HEK293 (cell line): ENCODE measurements around the gene CPB2.

Experiments used
- CTCF ChIA-PET: fragments of 350-600 bp; formaldehyde crosslinking; extraction: SDS; loops from one replicate; lab custom pipeline; 2021; ENCODE audit warnings: antibody characterized with exemption; lab: Yijun Ruan, JAX
- POLR2A ChIA-PET: fragments of 300-600 bp; formaldehyde crosslinking; extraction: SDS; loops from one replicate; lab custom pipeline; 2020; ENCODE audit warnings: antibody characterized with exemption, inconsistent platforms; lab: Yijun Ruan, JAX
- H3K27ac ChIP-seq: fragments of 200-500 bp; sonication (Bioruptor generic); 2 replicates; pipeline ENCODE4 v1.5.1; 2014; ENCODE audit warnings: low read depth, low read length, control low read depth, inconsistent platforms; ENCODE audit errors: extremely low read depth
- H3K36me3 ChIP-seq, 2 experiments: fragments of 200-500 bp in 1 of 2; sonication (Bioruptor generic) in 1 of 2; 1 replicate in 1 of 2; 2 replicates in 1 of 2; pipeline ENCODE4 v1.5.1; 2014 to 2017; ENCODE audit warnings: inconsistent platforms in 2 of 2, low read length in 2 of 2; ENCODE audit not compliant: control insufficient read depth in 2 of 2, insufficient read depth in 1 of 2
- H3K4me1 ChIP-seq: fragments of 200-500 bp; sonication (Bioruptor generic); 2 replicates; pipeline ENCODE4 v1.5.1; 2014; ENCODE audit warnings: mild to moderate bottlenecking, low read length, inconsistent platforms; ENCODE audit not compliant: control insufficient read depth, insufficient read depth
- H3K4me3 ChIP-seq: 2 replicates; pipeline ENCODE4 v1.5.1; 2011; ENCODE audit warnings: low read depth, mild to moderate bottlenecking, control low read depth, low read length, moderate library complexity
- H3K9me3 ChIP-seq: fragments of 200-500 bp; sonication (Bioruptor generic); 2 replicates; pipeline ENCODE4 v1.5.1; 2014; ENCODE audit warnings: low read depth, low read length, inconsistent platforms; ENCODE audit not compliant: control insufficient read depth, insufficient read depth
- GFI1B ChIP-seq: fragments of 450-650 bp; formaldehyde crosslinking; IDR thresholded peaks from 2 replicates; pipeline ENCODE4 v1.5.1; 2016; ENCODE audit warnings: missing biosample characterization, missing genetic modification characterization
- HIC1 ChIP-seq: fragments of 450-650 bp; formaldehyde crosslinking; IDR thresholded peaks from 2 replicates; pipeline ENCODE4 v1.5.1; 2016; ENCODE audit warnings: missing biosample characterization, missing genetic modification characterization
- HOXD13 ChIP-seq: sonication (generic); formaldehyde crosslinking; IDR thresholded peaks from 2 replicates; pipeline ENCODE4 v1.8.0; 2022; ENCODE audit warnings: missing genetic modification reagents, borderline replicate concordance
- KLF17 ChIP-seq: fragments of 450-650 bp; formaldehyde crosslinking; IDR thresholded peaks from 2 replicates; pipeline ENCODE4 v1.5.1; 2016; ENCODE audit warnings: missing biosample characterization, missing genetic modification characterization
- SCRT1 ChIP-seq: fragments of 450-650 bp; formaldehyde crosslinking; IDR thresholded peaks from 2 replicates; pipeline ENCODE4 v1.5.1; 2016; ENCODE audit warnings: missing biosample characterization, missing genetic modification characterization, borderline replicate concordance
- ZFP41 ChIP-seq: fragments of 450-650 bp; formaldehyde crosslinking; IDR thresholded peaks from 2 replicates; pipeline ENCODE4 v1.5.1; 2016; ENCODE audit warnings: missing biosample characterization, missing genetic modification characterization, borderline replicate concordance
- ZNF112 ChIP-seq: fragments of 450-650 bp; formaldehyde crosslinking; IDR thresholded peaks from 2 replicates; pipeline ENCODE4 v1.5.0; 2017; ENCODE audit warnings: missing biosample characterization, missing genetic modification characterization
- ZNF132 ChIP-seq: fragments of 450-650 bp; formaldehyde crosslinking; IDR thresholded peaks from 2 replicates; pipeline ENCODE4 v1.5.1; 2017; ENCODE audit warnings: missing biosample characterization, missing genetic modification characterization, borderline replicate concordance
- ZNF175 ChIP-seq: fragments of 450-650 bp; formaldehyde crosslinking; IDR thresholded peaks from 2 replicates; pipeline ENCODE4 v1.5.1; 2016; ENCODE audit warnings: missing biosample characterization, missing genetic modification characterization
- ZNF274 ChIP-seq, 2 experiments: fragments of 200-500 bp in 1 of 2; fragments of 450-650 bp in 1 of 2; sonication (Bioruptor generic) in 1 of 2; formaldehyde crosslinking in 1 of 2; IDR thresholded peaks; 2 replicates each; pipeline versions ENCODE4 v1.5.1 to v1.6.1; 2014 to 2016; ENCODE audit warnings: borderline replicate concordance in 1 of 2, inconsistent platforms in 1 of 2, low read length in 1 of 2, missing biosample characterization in 1 of 2, missing genetic modification characterization in 1 of 2
- ZNF280D ChIP-seq: fragments of 450-650 bp; formaldehyde crosslinking; IDR thresholded peaks from 2 replicates; pipeline ENCODE4 v1.5.1; 2016; ENCODE audit warnings: missing biosample characterization, missing genetic modification characterization
- ZNF518A ChIP-seq: fragments of 450-650 bp; formaldehyde crosslinking; conservative IDR thresholded peaks from 2 replicates; pipeline ENCODE4 v1.5.1; 2016; ENCODE audit warnings: low read depth, missing biosample characterization, missing genetic modification characterization
- ZNF621 ChIP-seq: fragments of 450-650 bp; formaldehyde crosslinking; IDR thresholded peaks from 2 replicates; pipeline ENCODE4 v1.5.1; 2017; ENCODE audit warnings: missing biosample characterization, missing genetic modification characterization
- ZNF624 ChIP-seq: fragments of 450-650 bp; formaldehyde crosslinking; IDR thresholded peaks from 2 replicates; pipeline ENCODE4 v1.5.1; 2017; ENCODE audit warnings: missing biosample characterization, missing genetic modification characterization
- ZNF776 ChIP-seq: fragments of 450-650 bp; formaldehyde crosslinking; IDR thresholded peaks from 2 replicates; pipeline ENCODE4 v1.5.0; 2017; ENCODE audit warnings: missing biosample characterization, missing genetic modification characterization, borderline replicate concordance
- ZNF785 ChIP-seq: fragments of 450-650 bp; formaldehyde crosslinking; IDR thresholded peaks from 2 replicates; pipeline ENCODE4 v1.5.1; 2016; ENCODE audit warnings: missing biosample characterization, missing genetic modification characterization
- ZNF791 ChIP-seq: fragments of 450-650 bp; formaldehyde crosslinking; IDR thresholded peaks from 2 replicates; pipeline ENCODE4 v1.5.1; 2016; ENCODE audit warnings: missing biosample characterization, missing genetic modification characterization
- ZSCAN23 ChIP-seq: fragments of 450-650 bp; formaldehyde crosslinking; IDR thresholded peaks from 2 replicates; pipeline ENCODE4 v1.5.1; 2016; ENCODE audit warnings: missing biosample characterization, missing genetic modification characterization
- ZSCAN4 ChIP-seq: fragments of 450-650 bp; formaldehyde crosslinking; IDR thresholded peaks from 2 replicates; pipeline ENCODE4 v1.5.1; 2017; ENCODE audit warnings: missing biosample characterization, missing genetic modification characterization

CPB2 gene

GRCh38 chr13:46102255-46102605 is 2.6 kb downstream of the CPB2 start (continued):
- TF ChIP-seq ZNF274 (IDR thresholded peaks at IDR 0.05; ENCODE audit: low read length) (no peak), ZNF274 (tag by site-specific recombination; IDR thresholded peaks at IDR 0.05; ENCODE audit: borderline replicate concordance) (no peak), ZNF112 (tag by site-specific recombination) (no peak), ZNF624 (tag by site-specific recombination) (no peak), GFI1B (tag by site-specific recombination) (no peak), ZNF280D (tag by site-specific recombination) (no peak), HIC1 (no peak), ZNF785 (tag by site-specific recombination) (no peak)

GRCh38 chr13:46101484-46102254 is 3.2 kb downstream of the CPB2 start:
- ChIA-PET POLR2A (no interaction called here), CTCF (interaction anchor here (0.6 kb wide), 1 partner anchor 465 kb away, joined by 3 read pairs; no protein-coding TSS in a partner anchor)
- Histone ChIP-seq H3K27ac (no peak overlapping the region), H3K4me3 (no peak overlapping the region), H3K4me1 (no peaks in the 10 kb centered on the region), H3K9me3 (no peaks in the 10 kb centered on the region), H3K36me3 (no peaks in the 10 kb centered on the region)
- TF ChIP-seq HOXD13 (CRISPR knock-in tag), result no peak
- TF ChIP-seq ZSCAN4 (tag by site-specific recombination), result no peak
- TF ChIP-seq ZNF621 (tag by site-specific recombination), result no peak
- TF ChIP-seq ZNF132, result no peak
- TF ChIP-seq ZNF791 (tag by site-specific recombination), result no peak
- TF ChIP-seq SCRT1 (tag by site-specific recombination), result no peak
- no peak for TF ChIP-seq KLF17 (tag by site-specific recombination)
- no peak for TF ChIP-seq ZFP41 (tag by site-specific recombination)
- TF ChIP-seq ZNF776 (tag by site-specific recombination), result no peak
- no peak for TF ChIP-seq ZNF175 (tag by site-specific recombination)
- TF ChIP-seq ZSCAN23 (tag by site-specific recombination), result no peak
- TF ChIP-seq ZNF518A (tag by site-specific recombination), result no peak
